ENCODE data around the gene MMP21. TPM values are rescaled to one million over a fixed set of nuclear protein-coding genes. Genes with fewer than 3 reads are reported as not detected.

MMP21 gene
- total and polyA plus RNA-seq, 2 of the 13 experiments (the other 11 are each of a cell fraction or from before 2014, with no cell fraction given), result not detected

DNA sequence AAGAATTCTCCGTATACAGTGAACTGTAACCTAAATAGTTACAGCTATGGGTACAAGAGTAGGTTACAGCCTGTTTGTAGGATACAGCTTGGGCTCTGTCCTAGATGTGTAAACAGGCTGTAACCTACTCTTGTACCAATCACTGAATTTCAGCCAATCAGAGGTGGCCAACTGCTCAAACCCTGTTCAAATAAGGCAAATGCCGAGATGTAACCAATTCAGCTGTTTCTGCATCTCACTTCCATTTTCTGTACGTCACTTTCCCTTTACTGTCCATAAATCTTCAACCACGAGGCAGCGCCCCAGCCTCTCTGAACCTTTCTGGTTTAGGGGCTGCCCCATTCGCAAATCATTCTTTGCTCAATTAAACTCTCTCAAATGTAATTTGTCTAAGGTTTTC is 8.3 kb upstream of the MMP21 start:
- in situ Hi-C loops (cut with HindIII; ENCODE audit: extremely low pct_ligation_motif_present, low pct_unique_long_range_greater_than_20kb), result no loop called here
- no peak for ATAC-seq
- H3K79me2 ChIP-seq (ENCODE audit: insufficient read depth, low read length), result no peaks in the 10 kb centered on the region
- H4K20me1 ChIP-seq (ENCODE audit: insufficient read depth, low read length), result no peaks in the 10 kb centered on the region
- intact Hi-C loops (cut with micrococcal nuclease; ENCODE audit: unreplicated experiment), result no loop called here
- ChIA-PET POLR2A (no interaction called here), CTCF (ENCODE audit: low intra/inter-chr PET ratio, low total read pairs) (no interaction called here)
- no peak overlapping the region for H3K4me2 ChIP-seq (ENCODE audit: low read depth, low read length)
- TF ChIP-seq, protein P1, sequence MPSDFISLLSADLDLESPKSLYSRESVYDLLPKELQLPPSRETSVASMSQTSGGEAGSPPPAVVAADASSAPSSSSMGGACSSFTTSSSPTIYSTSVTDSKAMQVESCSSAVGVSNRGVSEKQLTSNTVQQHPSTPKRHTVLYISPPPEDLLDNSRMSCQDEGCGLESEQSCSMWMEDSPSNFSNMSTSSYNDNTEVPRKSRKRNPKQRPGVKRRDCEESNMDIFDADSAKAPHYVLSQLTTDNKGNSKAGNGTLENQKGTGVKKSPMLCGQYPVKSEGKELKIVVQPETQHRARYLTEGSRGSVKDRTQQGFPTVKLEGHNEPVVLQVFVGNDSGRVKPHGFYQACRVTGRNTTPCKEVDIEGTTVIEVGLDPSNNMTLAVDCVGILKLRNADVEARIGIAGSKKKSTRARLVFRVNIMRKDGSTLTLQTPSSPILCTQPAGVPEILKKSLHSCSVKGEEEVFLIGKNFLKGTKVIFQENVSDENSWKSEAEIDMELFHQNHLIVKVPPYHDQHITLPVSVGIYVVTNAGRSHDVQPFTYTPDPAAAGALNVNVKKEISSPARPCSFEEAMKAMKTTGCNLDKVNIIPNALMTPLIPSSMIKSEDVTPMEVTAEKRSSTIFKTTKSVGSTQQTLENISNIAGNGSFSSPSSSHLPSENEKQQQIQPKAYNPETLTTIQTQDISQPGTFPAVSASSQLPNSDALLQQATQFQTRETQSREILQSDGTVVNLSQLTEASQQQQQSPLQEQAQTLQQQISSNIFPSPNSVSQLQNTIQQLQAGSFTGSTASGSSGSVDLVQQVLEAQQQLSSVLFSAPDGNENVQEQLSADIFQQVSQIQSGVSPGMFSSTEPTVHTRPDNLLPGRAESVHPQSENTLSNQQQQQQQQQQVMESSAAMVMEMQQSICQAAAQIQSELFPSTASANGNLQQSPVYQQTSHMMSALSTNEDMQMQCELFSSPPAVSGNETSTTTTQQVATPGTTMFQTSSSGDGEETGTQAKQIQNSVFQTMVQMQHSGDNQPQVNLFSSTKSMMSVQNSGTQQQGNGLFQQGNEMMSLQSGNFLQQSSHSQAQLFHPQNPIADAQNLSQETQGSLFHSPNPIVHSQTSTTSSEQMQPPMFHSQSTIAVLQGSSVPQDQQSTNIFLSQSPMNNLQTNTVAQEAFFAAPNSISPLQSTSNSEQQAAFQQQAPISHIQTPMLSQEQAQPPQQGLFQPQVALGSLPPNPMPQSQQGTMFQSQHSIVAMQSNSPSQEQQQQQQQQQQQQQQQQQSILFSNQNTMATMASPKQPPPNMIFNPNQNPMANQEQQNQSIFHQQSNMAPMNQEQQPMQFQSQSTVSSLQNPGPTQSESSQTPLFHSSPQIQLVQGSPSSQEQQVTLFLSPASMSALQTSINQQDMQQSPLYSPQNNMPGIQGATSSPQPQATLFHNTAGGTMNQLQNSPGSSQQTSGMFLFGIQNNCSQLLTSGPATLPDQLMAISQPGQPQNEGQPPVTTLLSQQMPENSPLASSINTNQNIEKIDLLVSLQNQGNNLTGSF (CRISPR knock-in tag; IDR thresholded peaks at IDR 0.05), result no peak
- TF ChIP-seq, protein P2, sequence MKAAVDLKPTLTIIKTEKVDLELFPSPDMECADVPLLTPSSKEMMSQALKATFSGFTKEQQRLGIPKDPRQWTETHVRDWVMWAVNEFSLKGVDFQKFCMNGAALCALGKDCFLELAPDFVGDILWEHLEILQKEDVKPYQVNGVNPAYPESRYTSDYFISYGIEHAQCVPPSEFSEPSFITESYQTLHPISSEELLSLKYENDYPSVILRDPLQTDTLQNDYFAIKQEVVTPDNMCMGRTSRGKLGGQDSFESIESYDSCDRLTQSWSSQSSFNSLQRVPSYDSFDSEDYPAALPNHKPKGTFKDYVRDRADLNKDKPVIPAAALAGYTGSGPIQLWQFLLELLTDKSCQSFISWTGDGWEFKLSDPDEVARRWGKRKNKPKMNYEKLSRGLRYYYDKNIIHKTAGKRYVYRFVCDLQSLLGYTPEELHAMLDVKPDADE (CRISPR knock-in tag; IDR thresholded peaks at IDR 0.05), result no peak
- TF ChIP-seq CAMTA2 (CRISPR knock-in tag; IDR thresholded peaks at IDR 0.05; ENCODE audit: borderline replicate concordance) (no peak), FOSL2 (CRISPR knock-in tag; IDR thresholded peaks at IDR 0.05) (no peak)
- TF ChIP-seq, protein P3, sequence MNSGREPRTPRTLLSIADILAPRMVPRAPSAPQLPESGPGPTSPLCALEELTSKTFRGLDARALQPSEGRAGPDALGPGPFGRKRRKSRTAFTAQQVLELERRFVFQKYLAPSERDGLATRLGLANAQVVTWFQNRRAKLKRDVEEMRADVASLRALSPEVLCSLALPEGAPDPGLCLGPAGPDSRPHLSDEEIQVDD (CRISPR knock-in tag; IDR thresholded peaks at IDR 0.05; ENCODE audit: borderline replicate concordance), result no peak
- no peak overlapping the region for H3K9ac ChIP-seq (ENCODE audit: insufficient read depth, low read depth, low read length)
- H3K4me1 ChIP-seq (ENCODE audit: insufficient read depth, low read length), result peaks cover 25% of the 10 kb centered on the region
- DNase-seq (ENCODE audit: low spot score), result no peak
- no peaks in the 10 kb centered on the region for H3K9me3 ChIP-seq (ENCODE audit: low read length)
- WGBS (ENCODE audit: low lambda C conversion rate), result 90% methylated on average over 6 of the region's 6 CpGs
- H3K27ac ChIP-seq (ENCODE audit: extremely low read length, insufficient read depth, low read length), result no peak overlapping the region
- no peak for FAIRE-seq
- H2AFZ ChIP-seq (ENCODE audit: low read length), result no peak overlapping the region
- H3K27me3 ChIP-seq (ENCODE audit: control insufficient read depth in 1 of 2, insufficient read depth in 2 of 2, low read length in 2 of 2), result no peaks in the 10 kb centered on the region
- peaks cover 0 to 1% of the 10 kb centered on the region in 2 experiments; a peak in 1 of 5 replicates for H3K36me3 ChIP-seq (replicated peaks in 1 of 2; ENCODE audit: control insufficient read depth in 1 of 2, insufficient read depth in 2 of 2, low read length in 2 of 2)
- no peak overlapping the region for H3K4me3 ChIP-seq (replicated peaks in 1 of 3; ENCODE audit: insufficient read depth in 1 of 3, low read depth in 2 of 3, low read length in 3 of 3)
- no TSS peak for BruUV-seq (replicated peaks)
